CD4-positive, alpha-beta T cell treated with Interleukin-15 for 1 hour (primary cell): ENCODE measurements around the gene ALAS2.
"Not testable (repeated sequence)": the region's sequence is repeated elsewhere in the genome, so short reads cannot be mapped to it uniquely, and the experiment has no call there.

Source experiments
- DNase-seq: peaks from one replicate; pipeline ENCODE4 v3.0.0-alpha.2; 2020

The ALAS2 gene

DNA sequence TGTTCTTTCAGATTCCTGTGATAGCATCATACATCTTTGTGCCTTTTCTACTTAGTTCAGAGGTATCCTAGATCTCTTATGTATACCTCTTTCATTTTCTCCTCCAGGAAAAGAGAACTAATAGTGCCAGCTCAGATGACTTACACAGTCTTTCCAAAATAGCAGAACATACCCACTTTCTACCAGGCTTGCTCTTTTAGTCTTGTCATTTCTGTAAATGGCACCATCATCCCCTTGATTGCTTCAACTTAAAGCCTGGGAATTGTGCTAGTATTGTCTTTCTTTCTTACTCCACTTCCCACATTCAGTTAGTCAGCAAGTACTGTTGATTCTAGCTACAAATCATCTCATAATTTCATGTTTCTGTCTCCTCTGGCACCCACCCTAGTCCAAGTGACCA lies 25.5 kb downstream of the ALAS2 start:
- no peak for DNase-seq

- DNase-seq, result no peak
Observed at GRCh38 chrX:55004231-55004630, 26.5 kb downstream of the ALAS2 start.

GRCh38 chrX:54999717-55000598 lies 30.8 kb downstream of the ALAS2 start, which contains the start of gene APEX2:
TSS of gene APEX2 (plus strand) at chrX:55000363. CDS start at chrX:55000423, 60 bp downstream.
- DNase-seq, result peak; percentile 90

GRCh38 chrX:54995621-54996020 lies 35.2 kb downstream of the ALAS2 start:
- no peak for DNase-seq

DNA sequence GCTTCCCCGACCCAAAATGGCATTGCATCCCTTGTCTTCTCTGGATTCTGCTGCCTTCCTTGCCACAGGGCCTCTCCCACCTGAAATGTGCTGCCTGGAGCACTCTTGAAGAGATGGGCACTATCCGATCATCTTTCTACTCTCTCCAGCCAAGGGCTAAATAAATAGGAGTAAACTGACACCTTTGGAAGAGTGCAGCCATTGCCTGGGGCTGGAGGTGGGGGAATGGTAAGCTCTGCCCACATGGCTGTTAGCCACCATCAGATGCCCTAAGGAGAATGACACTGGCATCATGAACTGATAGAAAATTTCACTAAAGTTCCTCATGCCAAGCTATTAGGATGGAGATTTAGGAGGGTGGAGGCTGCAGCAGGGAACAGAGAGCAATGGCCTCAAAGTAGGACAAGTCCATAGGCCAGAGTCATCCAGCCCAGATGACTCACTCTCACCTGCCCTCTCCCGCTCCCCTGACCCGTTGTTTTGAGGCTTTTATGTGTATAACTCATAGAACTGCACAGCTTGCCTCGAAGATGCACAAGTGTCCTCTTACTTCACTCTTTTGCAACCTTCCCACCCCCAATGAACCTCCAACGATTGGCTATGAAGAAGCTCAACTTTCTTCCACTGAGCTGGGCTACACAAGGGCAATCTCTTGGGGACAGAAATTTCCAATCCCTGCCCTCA lies 36.0 kb downstream of the ALAS2 start:
- DNase-seq, result no peak

- no peak for DNase-seq
Observed at GRCh38 chrX:54994099-54994498, 36.7 kb downstream of the ALAS2 start, which contains the start of gene PFKFB1. TSS of gene PFKFB1 (minus strand) at chrX:54994188. CDS start at chrX:54994007, 181 bp downstream.

GRCh38 chrX:54992911-54993622 lies 37.7 kb downstream of the ALAS2 start:
- no peak for DNase-seq

DNA sequence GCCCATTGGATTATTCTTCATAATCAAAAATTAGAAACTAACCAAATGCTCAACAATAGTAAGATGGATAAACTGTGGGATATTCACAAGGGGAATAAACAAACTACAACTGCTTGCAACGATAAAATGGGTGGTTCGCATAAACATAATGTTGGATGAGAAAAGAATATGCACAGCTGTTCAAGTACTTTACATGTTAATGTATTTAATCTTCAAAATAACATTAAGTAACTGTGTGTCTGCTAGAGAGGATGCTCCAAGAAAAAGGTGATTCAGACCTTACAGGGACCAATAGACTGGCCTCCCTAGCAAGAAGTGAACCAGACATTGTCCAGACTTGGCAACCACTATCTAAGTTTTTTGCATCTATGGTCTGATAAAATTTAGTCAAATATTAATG lies 39.1 kb downstream of the ALAS2 start:
- DNase-seq, result no peak

GRCh38 chrX:54983306-54983705 lies 47.5 kb downstream of the ALAS2 start:
- not testable (repeated sequence) for DNase-seq

DNA sequence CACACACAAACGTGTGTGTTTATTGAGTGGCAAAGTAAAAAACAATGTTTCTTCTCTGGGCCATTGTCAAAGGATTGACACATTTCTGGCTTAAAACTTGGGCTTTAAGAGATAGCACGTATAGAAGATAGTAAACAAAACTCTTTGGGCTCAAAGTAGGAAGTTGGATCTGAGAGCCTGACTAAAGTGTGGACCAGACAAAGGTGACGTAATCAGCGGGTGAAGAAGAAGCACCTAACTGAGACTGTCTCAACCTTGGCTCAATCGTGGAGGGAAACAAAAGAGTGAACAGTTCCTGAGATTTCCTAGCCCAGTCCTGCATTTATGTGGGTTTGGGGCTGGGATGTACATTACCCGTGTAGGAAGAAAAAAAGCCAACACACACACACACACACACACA lies 50.4 kb downstream of the ALAS2 start:
- DNase-seq, result no peak

DNA sequence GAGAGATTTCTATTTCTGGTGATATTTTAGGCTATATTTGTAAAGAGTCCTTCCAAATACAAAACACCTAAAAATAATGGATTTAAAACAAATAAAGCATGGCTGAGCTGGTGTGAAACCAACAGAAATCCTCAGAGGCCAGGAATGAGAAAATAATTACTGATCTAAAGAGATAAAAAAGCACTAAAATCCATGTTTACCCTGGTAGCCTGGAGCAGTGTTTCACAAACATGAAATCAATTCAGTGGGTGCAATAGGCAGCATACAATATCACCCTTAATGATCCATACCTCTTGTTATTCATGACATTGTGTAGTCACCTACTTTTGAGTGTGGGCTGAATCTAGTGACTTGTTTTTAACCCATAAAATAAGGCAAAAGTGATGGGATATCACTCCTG lies 51.3 kb downstream of the ALAS2 start:
- DNase-seq, result no peak

DNA sequence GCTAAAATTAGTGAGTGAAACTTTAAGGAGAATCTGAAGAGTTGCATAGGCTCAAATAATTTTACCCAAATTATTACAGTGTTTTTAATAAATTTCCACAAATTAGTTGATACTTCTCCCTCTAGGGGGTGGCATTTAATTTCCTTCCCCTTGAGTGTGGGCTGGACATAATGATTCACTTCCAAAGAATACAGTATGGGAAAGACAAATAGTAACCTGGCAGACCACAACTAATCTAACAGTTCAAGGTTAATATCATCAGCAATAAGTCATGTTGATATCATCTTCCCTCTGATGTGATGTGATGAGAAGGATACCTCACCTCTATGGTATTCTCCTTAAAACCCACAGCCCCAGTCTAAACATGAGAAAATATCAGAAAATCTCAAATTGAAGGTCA lies 52.3 kb downstream of the ALAS2 start:
- no peak for DNase-seq

DNA sequence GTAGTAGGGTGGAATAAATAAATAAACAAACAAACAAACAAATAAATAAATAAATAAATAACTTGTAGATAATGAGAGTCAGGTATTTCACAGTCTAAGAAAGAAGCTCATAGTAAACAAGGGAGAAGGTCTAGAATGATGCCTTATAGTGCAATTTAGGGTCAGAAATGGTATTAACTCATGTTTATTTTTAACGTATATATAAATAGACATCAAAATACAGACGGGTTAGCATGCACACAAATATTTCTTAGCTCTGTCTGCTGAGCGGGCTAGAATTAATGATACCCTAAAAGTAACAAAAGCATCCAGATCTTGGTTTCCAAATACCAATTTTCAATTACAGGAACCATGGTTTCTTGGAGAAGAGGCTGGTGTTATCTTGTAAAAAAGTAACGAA lies 53.4 kb downstream of the ALAS2 start:
- DNase-seq, result no peak

GRCh38 chrX:54964766-54965497 lies 65.8 kb downstream of the ALAS2 start:
- DNase-seq, result no peak

DNA sequence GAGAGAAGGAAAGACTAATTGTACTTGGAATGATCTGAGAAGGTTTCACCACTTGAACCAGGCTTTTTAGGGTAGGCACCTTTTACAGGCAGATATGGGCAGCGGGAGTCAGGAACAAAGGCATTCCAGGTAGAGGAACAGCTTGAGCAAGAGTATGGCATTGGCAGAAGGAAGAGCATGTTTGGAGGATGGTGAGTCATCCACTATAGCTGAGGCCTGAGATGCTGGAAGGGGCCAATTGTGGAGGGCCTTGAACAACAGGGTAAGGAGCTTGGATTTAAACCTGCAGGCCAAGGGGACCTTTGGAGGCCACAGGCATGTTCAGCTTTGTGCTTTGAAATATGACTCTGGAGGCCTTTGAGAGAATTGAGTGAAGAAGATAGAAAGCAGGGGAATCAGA lies 69.0 kb downstream of the ALAS2 start:
- DNase-seq, result no peak
